HG03457 (cell line): ENCODE measurements around the gene RAG1.

Source experiments
- ATAC-seq: cut with Tn5 transposase; IDR thresholded peaks from one replicate; pipeline ENCODE4 v1.9.1; 2021; ENCODE audit warnings: moderate number of reproducible peaks; ENCODE audit not compliant: unreplicated experiment

The RAG1 gene

GRCh38 chr11:36588099-36588498 lies 20.3 kb downstream of the RAG1 start:
- no peak for ATAC-seq

- no peak for ATAC-seq
Measured at GRCh38 chr11:36590513-36590912, 22.7 kb downstream of the RAG1 start.

- ATAC-seq: no peak
Measured at GRCh38 chr11:36591433-36591832, 23.6 kb downstream of the RAG1 start.

GRCh38 chr11:36594316-36594989 lies 26.6 kb downstream of the RAG1 start, which contains the start of gene IFTAP:
TSS of gene IFTAP (plus strand) at chr11:36594502. CDS start at chr11:36610104, 15,602 bp downstream.
- no peak for ATAC-seq

GRCh38 chr11:36596880-36597279 lies 29.1 kb downstream of the RAG1 start:
- no peak for ATAC-seq

- ATAC-seq: no peak
Measured at GRCh38 chr11:36598051-36598450, 30.2 kb downstream of the RAG1 start, which contains the start of gene RAG2. TSS of gene RAG2 (minus strand) at chr11:36598236. CDS start at chr11:36594168, 4,068 bp downstream.

GRCh38 chr11:36600180-36600579 lies 32.4 kb downstream of the RAG1 start:
- ATAC-seq: no peak

GRCh38 chr11:36601155-36601554 lies 33.3 kb downstream of the RAG1 start:
- ATAC-seq: no peak

GRCh38 chr11:36602135-36602534 lies 34.3 kb downstream of the RAG1 start:
- ATAC-seq: no peak

- no peak for ATAC-seq
Measured at GRCh38 chr11:36605221-36606216, 37.7 kb downstream of the RAG1 start.

GRCh38 chr11:36608491-36609199 lies 40.8 kb downstream of the RAG1 start:
- ATAC-seq: no peak

- no peak for ATAC-seq
Measured at GRCh38 chr11:36609383-36609782, 41.6 kb downstream of the RAG1 start.

- ATAC-seq: no peak
Measured at GRCh38 chr11:36615826-36616225, 48.0 kb downstream of the RAG1 start.

- no peak for ATAC-seq
Measured at GRCh38 chr11:36617543-36618362, 49.9 kb downstream of the RAG1 start.

GRCh38 chr11:36618363-36619047 lies 50.7 kb downstream of the RAG1 start:
- no peak for ATAC-seq

GRCh38 chr11:36619502-36619901 lies 51.7 kb downstream of the RAG1 start:
- ATAC-seq: no peak

GRCh38 chr11:36620246-36620645 lies 52.4 kb downstream of the RAG1 start:
- ATAC-seq: no peak

- ATAC-seq: no peak
Measured at GRCh38 chr11:36622431-36623136, 54.8 kb downstream of the RAG1 start.

GRCh38 chr11:36623494-36623893 lies 55.7 kb downstream of the RAG1 start:
- no peak for ATAC-seq
